PC-3 (cell line): ENCODE results near the gene BAIAP2. TPM values are rescaled to one million over a fixed set of nuclear protein-coding genes. Genes with fewer than 3 reads are reported as not detected.

Experiments
- ATAC-seq: fragments of 200-7000 bp; cut with Tn5 transposase; 2 replicates; pipeline ENCODE4 v1.9.1; 2020; ENCODE audit warnings: mild to moderate bottlenecking, moderate library complexity
- BruUV-seq: library from RNA; stranded (reverse); fragments of 400-500 nt; replicated peaks from 2 replicates; lab custom pipeline; 2021; lab: Mats Ljungman, UMichigan
- CTCF ChIA-PET: fragments of 300-600 bp; sonication (Branson Sonifier 250); formaldehyde crosslinking; loops from one replicate; lab custom pipeline; 2022; ENCODE audit warnings: antibody characterized with exemption; lab: Charles Lee
- POLR2A ChIA-PET: fragments of 300-600 bp; sonication (Branson Sonifier 250); formaldehyde crosslinking; loops from one replicate; lab custom pipeline; 2022; ENCODE audit warnings: antibody characterized with exemption; ENCODE audit not compliant: unreplicated experiment; lab: Charles Lee
- DNase-seq: peaks from one replicate; pipeline ENCODE4 v3.0.0-alpha.2; 2015
- H2AFZ ChIP-seq: fragments of 300-600 bp; sonication (generic); 2 replicates; pipeline ENCODE4 v1.6.0; 2016; ENCODE audit warnings: antibody characterized with exemption, low read length
- H3F3A ChIP-seq: fragments of 300-600 bp; sonication (generic); one replicate; pipeline ENCODE4 v1.6.0; 2017; ENCODE audit warnings: antibody characterized with exemption, low read length, control low read depth, mild to moderate bottlenecking; ENCODE audit not compliant: unreplicated experiment
- H3K27ac ChIP-seq: fragments of 300-600 bp; sonication (generic); 2 replicates; pipeline ENCODE4 v1.5.1; 2016; ENCODE audit warnings: mild to moderate bottlenecking, low read length
- H3K27me3 ChIP-seq: fragments of 300-600 bp; sonication (generic); 2 replicates; pipeline ENCODE4 v1.6.1; 2016; ENCODE audit warnings: low read length, mixed read lengths
- H3K36me3 ChIP-seq: fragments of 300-600 bp; sonication (generic); 2 replicates; pipeline ENCODE4 v1.6.1; 2016; ENCODE audit warnings: low read depth, mixed run types, low read length, mixed read lengths
- H3K4me1 ChIP-seq: fragments of 300-600 bp; sonication (generic); 2 replicates; pipeline ENCODE4 v1.5.1; 2016; ENCODE audit warnings: low read length; ENCODE audit not compliant: insufficient read depth
- H3K4me2 ChIP-seq: fragments of 300-600 bp; sonication (generic); 2 replicates; pipeline ENCODE4 v1.6.0; 2016; ENCODE audit warnings: low read length
- H3K4me3 ChIP-seq: fragments of 300-600 bp; sonication (generic); 2 replicates; pipeline ENCODE4 v1.5.1; 2016; ENCODE audit warnings: mild to moderate bottlenecking, low read length, mixed read lengths
- H3K79me2 ChIP-seq: fragments of 300-600 bp; sonication (generic); 2 replicates; pipeline ENCODE4 v1.6.1; 2017; ENCODE audit warnings: low read length, mixed read lengths
- H3K9ac ChIP-seq: fragments of 300-600 bp; sonication (generic); 2 replicates; pipeline ENCODE4 v1.6.0; 2016; ENCODE audit warnings: mild to moderate bottlenecking, low read length
- H3K9me2 ChIP-seq: fragments of 300-600 bp; sonication (generic); replicated peaks from 2 replicates; pipeline ENCODE4 v1.6.1; 2016; ENCODE audit warnings: mixed run types, low read length, mixed read lengths
- H3K9me3 ChIP-seq: fragments of 300-600 bp; sonication (generic); 2 replicates; pipeline ENCODE4 v1.6.1; 2016; ENCODE audit warnings: low read length, mixed read lengths
- H4K20me1 ChIP-seq: fragments of 300-600 bp; sonication (generic); 2 replicates; pipeline ENCODE4 v1.6.1; 2016; ENCODE audit warnings: low read length, mixed read lengths
- CTCF ChIP-seq: fragments of 300-600 bp; sonication (generic); conservative IDR thresholded peaks from 2 replicates; pipeline ENCODE4 v1.5.1; 2017; ENCODE audit warnings: antibody characterized with exemption, low read depth, mild to moderate bottlenecking, low read length
- EZH2 ChIP-seq: fragments of 300-600 bp; sonication (generic); IDR thresholded peaks from one replicate; pipeline ENCODE4 v1.6.1; 2017; ENCODE audit warnings: antibody characterized with exemption, mild to moderate bottlenecking, low read length; ENCODE audit not compliant: unreplicated experiment
- EZH2phosphoT487 ChIP-seq: fragments of 300-600 bp; sonication (generic); IDR thresholded peaks from 2 replicates; pipeline ENCODE4 v1.6.1; 2018; ENCODE audit warnings: mild to moderate bottlenecking, antibody characterized with exemption, low read length, borderline replicate concordance
- intact Hi-C: fragments of 100-400 bp; cut with micrococcal nuclease; formaldehyde crosslinking; loops from 2 replicates; pipeline ENCODE4 v1.9.0; 2023
- total RNA-seq: library from RNA; depleted of rRNA; stranded (reverse); fragments of >200 nt; gene quantifications from 2 replicates; pipeline ENCODE4 v1.2.3, GENCODE V29; 2014

Gene BAIAP2
- total RNA-seq, 1 experiment from 2014 or later, result 56.9 TPM

- Histone ChIP-seq H3K27me3 (no peaks in the 10 kb centered on the region), H4K20me1 (no peaks in the 10 kb centered on the region), H3K4me2 (0 out of 2 replicates have a peak overlapping the region, but pooled peaks have one; percentile 29), H3F3A (no peaks in the 10 kb centered on the region), H3K9ac (no peak overlapping the region), H2AFZ (no peak overlapping the region), H3K9me3 (no peaks in the 10 kb centered on the region), H3K9me2 (no peaks in the 10 kb centered on the region), H3K79me2 (no peaks in the 10 kb centered on the region), H3K4me1 (0 out of 2 replicates have a peak, but pooled peaks cover 4% of the 10 kb centered on the region), H3K4me3 (no peak overlapping the region), H3K36me3 (no peaks in the 10 kb centered on the region), H3K27ac (no peak overlapping the region)
- ChIA-PET POLR2A (no interaction called here), CTCF (no interaction called here)
- TF ChIP-seq CTCF, result no peak
- TF ChIP-seq EZH2, result no peak
- no peak for TF ChIP-seq EZH2phosphoT487
- intact Hi-C loops, result no loop called here
- no peak for DNase-seq
- ATAC-seq, result no peak
- no TSS peak for BruUV-seq
These were observed 91.6 kb downstream of the BAIAP2 start for GRCh38 chr17:81126281-81127132.

DNA sequence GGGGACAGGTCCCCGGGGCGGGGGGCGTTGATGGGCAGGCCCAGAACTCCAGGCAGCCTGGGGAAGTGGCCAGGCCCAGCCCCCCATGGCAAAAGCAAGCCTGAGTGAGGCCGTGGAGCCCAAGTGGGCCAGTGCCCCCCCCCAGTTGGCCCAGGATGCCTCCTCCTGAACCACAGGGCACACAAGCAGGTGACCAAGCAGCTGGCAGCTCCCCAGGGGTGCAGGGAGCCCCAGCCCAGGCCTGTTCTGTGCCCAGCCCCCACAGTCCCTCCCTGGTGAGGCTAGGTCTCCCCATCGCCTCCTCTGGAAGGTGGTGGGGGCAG, 92.1 kb downstream of the BAIAP2 start:
- intact Hi-C loops, result no loop called here
- H2AFZ ChIP-seq, result no peak overlapping the region
- H3K9me3 ChIP-seq, result no peaks in the 10 kb centered on the region
- H3K79me2 ChIP-seq, result no peaks in the 10 kb centered on the region
- ATAC-seq (no peak), DNase-seq (no peak)
- no peak for TF ChIP-seq CTCF
- no peak for TF ChIP-seq EZH2phosphoT487
- no peak for TF ChIP-seq EZH2
- H3K9me2 ChIP-seq, result no peaks in the 10 kb centered on the region
- H3K9ac ChIP-seq, result no peak overlapping the region
- H3K4me3 ChIP-seq, result no peak overlapping the region
- no peaks in the 10 kb centered on the region for H4K20me1 ChIP-seq
- 0 out of 2 replicates have a peak, but pooled peaks cover 4% of the 10 kb centered on the region for H3K4me1 ChIP-seq
- no peaks in the 10 kb centered on the region for H3K36me3 ChIP-seq
- ChIA-PET POLR2A (no interaction called here), CTCF (no interaction called here)
- no TSS peak for BruUV-seq
- no peak overlapping the region for H3K4me2 ChIP-seq
- H3K27me3 ChIP-seq, result no peaks in the 10 kb centered on the region
- H3K27ac ChIP-seq, result no peak overlapping the region
- no peaks in the 10 kb centered on the region for H3F3A ChIP-seq

DNA sequence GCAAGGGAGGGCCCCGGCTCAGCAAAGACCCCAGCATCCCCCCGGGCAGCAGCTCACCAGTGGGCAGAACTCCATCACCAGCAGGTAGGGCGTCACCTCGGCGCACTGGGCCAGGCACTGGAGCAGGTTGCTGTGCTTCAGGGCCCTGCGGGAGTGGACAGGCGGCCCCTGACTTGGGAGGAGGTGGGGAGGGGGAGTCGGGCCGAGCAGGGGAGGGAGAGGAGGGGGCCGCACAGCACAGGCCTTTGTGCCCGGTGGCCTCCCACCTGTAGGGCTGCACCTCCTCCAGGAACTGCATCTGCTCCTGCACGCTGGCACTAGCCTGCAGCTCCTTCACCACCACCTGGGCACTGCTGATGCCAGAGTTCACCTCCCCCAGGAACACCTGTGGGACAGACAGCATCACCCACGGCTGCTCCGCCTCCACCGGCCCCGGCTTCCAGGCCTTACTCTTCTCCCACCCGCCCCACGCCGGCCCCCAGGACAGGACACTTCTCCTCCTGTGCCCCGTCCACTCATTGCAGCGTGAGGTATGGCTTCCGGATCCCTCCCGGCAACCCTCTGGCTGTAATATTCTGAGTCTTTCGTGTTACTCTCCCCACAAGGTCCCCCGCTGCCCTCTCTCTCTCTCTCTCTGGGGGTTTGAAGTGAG, 92.7 kb downstream of the BAIAP2 start:
- H3K9ac ChIP-seq, result no peak overlapping the region
- TF ChIP-seq EZH2phosphoT487, result no peak
- no peak for TF ChIP-seq CTCF
- TF ChIP-seq EZH2, result no peak
- no TSS peak for BruUV-seq
- ATAC-seq (no peak), DNase-seq (no peak)
- H3F3A ChIP-seq, result no peaks in the 10 kb centered on the region
- H3K36me3 ChIP-seq, result no peaks in the 10 kb centered on the region
- intact Hi-C loops, result no loop called here
- no peak overlapping the region for H3K4me2 ChIP-seq
- no peaks in the 10 kb centered on the region for H3K9me3 ChIP-seq
- H3K27me3 ChIP-seq, result no peaks in the 10 kb centered on the region
- H3K79me2 ChIP-seq, result no peaks in the 10 kb centered on the region
- H3K4me3 ChIP-seq, result no peak overlapping the region
- ChIA-PET CTCF (no interaction called here), POLR2A (no interaction called here)
- H4K20me1 ChIP-seq, result no peaks in the 10 kb centered on the region
- H2AFZ ChIP-seq, result no peak overlapping the region
- H3K4me1 ChIP-seq, result 0 out of 2 replicates have a peak, but pooled peaks cover 4% of the 10 kb centered on the region
- no peak overlapping the region for H3K27ac ChIP-seq
- no peaks in the 10 kb centered on the region for H3K9me2 ChIP-seq
